MCF 10A (cell line): ENCODE measurements around the gene SENP6. TPM values are rescaled to one million over a fixed set of nuclear protein-coding genes. Genes with fewer than 3 reads are reported as not detected.

Experiments
- BruUV-seq: library from RNA; stranded (reverse); fragments of 400-500 nt; replicated peaks from 2 replicates; lab custom pipeline; 2021; lab: Mats Ljungman, UMichigan
- CTCF ChIA-PET: fragments of 300-600 bp; sonication (Branson Sonifier 250); formaldehyde crosslinking; extraction: SDS; loops from one replicate; lab custom pipeline; 2021; ENCODE audit warnings: antibody characterized with exemption, inconsistent platforms; lab: Yijun Ruan, JAX
- POLR2A ChIA-PET: fragments of 300-600, 350-650 bp; sonication (Branson Sonifier 250); formaldehyde crosslinking; extraction: SDS; loops from one replicate; lab custom pipeline; 2020; ENCODE audit warnings: antibody characterized with exemption, inconsistent platforms; lab: Yijun Ruan, JAX
- DNase-seq: peaks from one replicate; pipeline ENCODE4 v3.0.0-alpha.2; 2018; ENCODE audit not compliant: unreplicated experiment
- H3K27ac Mint-ChIP-seq: one replicate; pipeline ENCODE4 v1.8.0; 2022; ENCODE audit warnings: mild to moderate bottlenecking, low read depth, mixed read lengths; ENCODE audit not compliant: unreplicated experiment
- H3K27me3 Mint-ChIP-seq: one replicate; pipeline ENCODE4 v1.8.0; 2022; ENCODE audit warnings: mixed read lengths; ENCODE audit not compliant: insufficient read depth, unreplicated experiment
- H3K36me3 Mint-ChIP-seq: one replicate; pipeline ENCODE4 v1.8.0; 2022; ENCODE audit warnings: mild to moderate bottlenecking, moderate library complexity, mixed read lengths; ENCODE audit not compliant: insufficient read depth, unreplicated experiment
- H3K4me1 Mint-ChIP-seq: one replicate; pipeline ENCODE4 v1.8.0; 2022; ENCODE audit warnings: mixed read lengths; ENCODE audit not compliant: insufficient read depth, unreplicated experiment
- H3K4me3 Mint-ChIP-seq: one replicate; pipeline ENCODE4 v1.8.0; 2022; ENCODE audit warnings: mild to moderate bottlenecking, moderate library complexity, mixed read lengths; ENCODE audit not compliant: unreplicated experiment
- H3K9me3 Mint-ChIP-seq: one replicate; pipeline ENCODE4 v1.8.0; 2022; ENCODE audit warnings: mixed read lengths; ENCODE audit not compliant: unreplicated experiment
- intact Hi-C: fragments of 100-400 bp; cut with micrococcal nuclease; formaldehyde crosslinking; loops from 2 replicates; pipeline ENCODE4 v1.14.1; 2022
- total RNA-seq: library from RNA; stranded (reverse); gene quantifications from 2 replicates; pipeline ENCODE4 v1.2.3, GENCODE V29; 2022
- TF ChIP-seq, protein P1 (sequence below): fragments of 200-600 bp; IDR thresholded peaks from one replicate; pipeline ENCODE4 v1.8.0; 2022; ENCODE audit warnings: antibody characterized with exemption, mild to moderate bottlenecking; ENCODE audit not compliant: unreplicated experiment

Gene SENP6
- total RNA-seq, 1 experiment from 2014 or later, result 101 TPM

- Mint-ChIP-seq H3K4me1 (peaks cover 9% of the 10 kb centered on the region), H3K36me3 (peaks cover 55% of the 10 kb centered on the region), H3K4me3 (no peak overlapping the region), H3K27ac (peak overlapping the region; percentile 7), H3K9me3 (no peaks in the 10 kb centered on the region), H3K27me3 (no peaks in the 10 kb centered on the region)
- CTCF ChIA-PET, result no interaction called here
- BruUV-seq, result no TSS peak
- TF ChIP-seq, protein P1, sequence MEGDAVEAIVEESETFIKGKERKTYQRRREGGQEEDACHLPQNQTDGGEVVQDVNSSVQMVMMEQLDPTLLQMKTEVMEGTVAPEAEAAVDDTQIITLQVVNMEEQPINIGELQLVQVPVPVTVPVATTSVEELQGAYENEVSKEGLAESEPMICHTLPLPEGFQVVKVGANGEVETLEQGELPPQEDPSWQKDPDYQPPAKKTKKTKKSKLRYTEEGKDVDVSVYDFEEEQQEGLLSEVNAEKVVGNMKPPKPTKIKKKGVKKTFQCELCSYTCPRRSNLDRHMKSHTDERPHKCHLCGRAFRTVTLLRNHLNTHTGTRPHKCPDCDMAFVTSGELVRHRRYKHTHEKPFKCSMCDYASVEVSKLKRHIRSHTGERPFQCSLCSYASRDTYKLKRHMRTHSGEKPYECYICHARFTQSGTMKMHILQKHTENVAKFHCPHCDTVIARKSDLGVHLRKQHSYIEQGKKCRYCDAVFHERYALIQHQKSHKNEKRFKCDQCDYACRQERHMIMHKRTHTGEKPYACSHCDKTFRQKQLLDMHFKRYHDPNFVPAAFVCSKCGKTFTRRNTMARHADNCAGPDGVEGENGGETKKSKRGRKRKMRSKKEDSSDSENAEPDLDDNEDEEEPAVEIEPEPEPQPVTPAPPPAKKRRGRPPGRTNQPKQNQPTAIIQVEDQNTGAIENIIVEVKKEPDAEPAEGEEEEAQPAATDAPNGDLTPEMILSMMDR, result no peak
- POLR2A ChIA-PET, result interaction anchor here (0.6 to 2.5 kb wide), 3 partner anchors 29 to 181 kb away, joined by 3 to 7 read pairs (median 3); no protein-coding TSS in a partner anchor
- intact Hi-C loops, result no loop called here
- no peak for DNase-seq
Observed at GRCh38 chr6:75631859-75632635, 30.4 kb downstream of the SENP6 start.

DNA sequence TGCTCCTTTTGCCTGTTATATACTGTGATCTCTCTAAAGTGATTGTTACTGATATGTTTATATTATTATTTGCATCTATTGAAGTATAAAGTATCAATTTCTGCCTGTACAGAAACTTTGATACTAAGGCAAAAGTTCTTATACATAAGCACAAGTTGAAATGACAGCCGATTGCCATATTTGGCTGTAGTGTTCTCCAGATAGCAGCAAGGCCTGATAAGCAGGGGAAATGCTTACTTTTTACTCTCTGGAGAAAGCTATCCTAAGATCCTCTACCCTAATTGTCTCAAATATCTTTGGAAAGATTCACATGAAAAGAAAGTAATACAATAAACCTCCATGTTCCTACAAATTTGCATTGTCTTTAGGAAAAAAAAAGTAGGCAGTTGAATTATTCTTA, 31.4 kb downstream of the SENP6 start:
- peaks cover 50% of the 10 kb centered on the region for H3K36me3 Mint-ChIP-seq

DNA sequence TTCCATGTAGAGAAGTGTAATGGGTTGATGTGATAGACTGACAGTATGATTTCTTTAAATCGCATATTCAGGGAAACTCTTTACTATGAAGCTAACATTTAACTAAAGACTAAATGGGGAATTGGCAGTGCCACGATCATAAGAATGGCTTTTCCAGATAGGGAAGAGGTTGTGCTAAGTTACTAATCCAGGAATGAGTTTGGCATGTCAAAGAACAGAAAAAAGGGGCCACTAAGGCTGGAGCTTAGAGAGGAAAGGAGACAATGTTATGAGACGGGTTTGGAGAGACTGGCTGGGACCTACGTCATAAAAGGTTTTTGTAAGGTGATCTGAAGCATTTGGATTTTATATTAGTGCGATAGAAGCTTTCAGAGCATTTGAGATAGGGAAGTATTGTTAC, 40.6 kb downstream of the SENP6 start:
- Mint-ChIP-seq H3K27ac (no peak overlapping the region), H3K9me3 (no peaks in the 10 kb centered on the region), H3K27me3 (no peaks in the 10 kb centered on the region), H3K4me1 (peaks cover 7% of the 10 kb centered on the region), H3K4me3 (no peak overlapping the region), H3K36me3 (peaks cover 67% of the 10 kb centered on the region)
- POLR2A ChIA-PET, result interaction anchor here (1.1 kb wide), 1 partner anchor 11 kb away, joined by 3 read pairs; no protein-coding TSS in a partner anchor
- CTCF ChIA-PET, result interaction anchor here (0.6 to 0.8 kb wide), 2 partner anchors 9 to 124 kb away, joined by 3 read pairs; no protein-coding TSS in a partner anchor
- TF ChIP-seq, protein P1, result no peak
- intact Hi-C loops, result no loop called here
- BruUV-seq, result no TSS peak
- DNase-seq, result no peak

More for the DNA sequence above, 31.4 kb downstream of the SENP6 start:
- no peak overlapping the region for H3K4me3 Mint-ChIP-seq
- POLR2A ChIA-PET, result interaction anchor here (1.0 kb wide), 2 partner anchors 23 to 31 kb away, joined by 3 read pairs; no protein-coding TSS in a partner anchor
- CTCF ChIA-PET, result interaction anchor here (0.6 kb wide), 1 partner anchor 331 kb away, joined by 3 read pairs; no protein-coding TSS in a partner anchor
- no peak overlapping the region for H3K27ac Mint-ChIP-seq
- intact Hi-C loops, result no loop called here
- TF ChIP-seq, protein P1, result no peak
- BruUV-seq, result no TSS peak
- H3K4me1 Mint-ChIP-seq, result peaks cover 9% of the 10 kb centered on the region
- H3K27me3 Mint-ChIP-seq, result no peaks in the 10 kb centered on the region
- no peaks in the 10 kb centered on the region for H3K9me3 Mint-ChIP-seq
- DNase-seq, result no peak

DNA sequence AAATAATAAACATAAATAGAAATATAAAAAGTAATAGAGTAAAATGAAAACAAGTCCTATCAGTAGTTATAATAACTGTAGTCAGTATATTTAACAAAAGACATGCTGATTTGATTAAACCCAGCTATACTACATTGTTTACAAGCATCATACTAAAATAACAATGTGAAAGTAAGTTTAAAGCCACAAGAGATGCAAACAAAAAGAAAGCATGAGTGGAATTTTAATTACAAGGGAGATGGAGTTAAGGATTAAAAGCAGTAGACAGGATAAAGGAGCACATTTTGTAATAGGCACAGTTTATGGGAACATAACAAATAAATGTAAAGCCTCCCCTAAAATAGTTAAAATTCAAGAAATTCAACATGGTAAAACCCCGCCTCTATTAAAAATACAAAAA, 41.5 kb downstream of the SENP6 start:
- BruUV-seq, result no TSS peak
- TF ChIP-seq, protein P1, result no peak
- peaks cover 7% of the 10 kb centered on the region for H3K4me1 Mint-ChIP-seq
- no peak overlapping the region for H3K27ac Mint-ChIP-seq
- H3K4me3 Mint-ChIP-seq, result no peak overlapping the region
- ChIA-PET POLR2A (interaction anchor here (1.1 to 1.2 kb wide), 2 partner anchors 10 to 359 kb away, joined by 3 read pairs; no protein-coding TSS in a partner anchor), CTCF (no interaction called here)
- DNase-seq, result no peak
- H3K36me3 Mint-ChIP-seq, result peaks cover 68% of the 10 kb centered on the region
- no peaks in the 10 kb centered on the region for H3K9me3 Mint-ChIP-seq
- H3K27me3 Mint-ChIP-seq, result no peaks in the 10 kb centered on the region
- intact Hi-C loops, result no loop called here
